Thoracic aorta (tissue), 2 donors: ENCODE data around the gene MTMR12. TPM values are rescaled to one million over a fixed set of nuclear protein-coding genes. Genes with fewer than 3 reads are reported as not detected.
"Not testable (repeated sequence)": the region's sequence is repeated elsewhere in the genome, so short reads cannot be mapped to it uniquely, and the experiment has no call there.

Source experiments
- ATAC-seq: fragments of 150-250 bp; one replicate; pipeline ENCODE4 v1.8.0; 2017; ENCODE audit warnings: low read depth; ENCODE audit not compliant: insufficient number of reproducible peaks, low FRiP score
- DNase-seq: peaks from one replicate; pipeline ENCODE4 v3.0.0-alpha.2; 2020; ENCODE audit warnings: low spot score
- H3K27ac ChIP-seq, 2 donors: fragments of 200-600 bp; sonication (generic); 1 replicate in 1 of 2; 2 replicates in 1 of 2; pipeline ENCODE4 v1.5.1; 2016; ENCODE audit warnings: mild to moderate bottlenecking in 2 of 2, moderate library complexity in 2 of 2
- H3K27me3 ChIP-seq: fragments of 200-600 bp; sonication (generic); replicated peaks from 2 replicates; pipeline ENCODE4 v1.6.0; 2016; ENCODE audit warnings: mild to moderate bottlenecking; ENCODE audit not compliant: insufficient read depth
- H3K36me3 ChIP-seq: fragments of 200-600 bp; sonication (generic); one replicate; pipeline ENCODE4 v1.5.1; 2016
- H3K4me1 ChIP-seq, 2 donors: fragments of 200-600 bp; sonication (generic); 1 replicate in 1 of 2; 2 replicates in 1 of 2; pipeline versions ENCODE4 v1.5.1 to v1.6.0; 2016; ENCODE audit warnings: low read depth in 2 of 2, mild to moderate bottlenecking in 1 of 2; ENCODE audit not compliant: control insufficient read depth in 1 of 2
- H3K4me3 ChIP-seq: fragments of 200-600 bp; sonication (generic); 2 replicates; pipeline ENCODE4 v1.5.1; 2016; ENCODE audit warnings: mild to moderate bottlenecking
- H3K9me3 ChIP-seq: fragments of 200-600 bp; sonication (generic); 2 replicates; pipeline ENCODE4 v1.5.1; 2016
- CTCF ChIP-seq: fragments of 200-600 bp; sonication (generic); IDR thresholded peaks from one replicate; pipeline ENCODE4 v1.5.1; 2019; ENCODE audit warnings: antibody characterized with exemption
- total RNA-seq, 2 donors: library from RNA; depleted of rRNA; stranded (reverse); fragments of >200 nt; gene quantifications; one replicate each; pipeline versions ENCODE4 v1.1.0 to v1.2.3, GENCODE V29; 2016

Gene MTMR12
- total RNA-seq, 2 donors from 2014 or later, result 23.6 to 45.0 TPM

- DNase-seq (no peak), ATAC-seq (no peak)
- no peaks in the 10 kb centered on the region for H3K27me3 ChIP-seq
- no peak overlapping the region for H3K4me3 ChIP-seq
- H3K36me3 ChIP-seq, result peaks cover 8% of the 10 kb centered on the region
- H3K27ac ChIP-seq, result no peak overlapping the region
- no peaks in the 10 kb centered on the region for H3K9me3 ChIP-seq
- TF ChIP-seq CTCF, result no peak
- H3K4me1 ChIP-seq, result peaks cover 0 to 9% of the 10 kb centered on the region in 2 donors
Measured at GRCh38 chr5:32298059-32298415, 14.7 kb downstream of the MTMR12 start.

GRCh38 chr5:32297181-32298058 is 15.3 kb downstream of the MTMR12 start:
- no peak overlapping the region for H3K27ac ChIP-seq
- H3K4me3 ChIP-seq, result no peak overlapping the region
- peaks cover 0 to 9% of the 10 kb centered on the region in 2 donors for H3K4me1 ChIP-seq
- peaks cover 8% of the 10 kb centered on the region for H3K36me3 ChIP-seq
- no peak for DNase-seq
- TF ChIP-seq CTCF, result no peak
- no peak for ATAC-seq
- H3K27me3 ChIP-seq, result no peaks in the 10 kb centered on the region
- H3K9me3 ChIP-seq, result no peaks in the 10 kb centered on the region

- not testable (repeated sequence) for H3K4me3 ChIP-seq, H3K9me3 ChIP-seq, H3K27ac ChIP-seq, ATAC-seq, H3K27me3 ChIP-seq, DNase-seq, H3K36me3 ChIP-seq, H3K4me1 ChIP-seq
Measured at GRCh38 chr5:32295966-32296772, 16.6 kb downstream of the MTMR12 start.

- Histone ChIP-seq H3K4me3 (no peak overlapping the region), H3K27me3 (no peaks in the 10 kb centered on the region), H3K36me3 (peaks cover 8% of the 10 kb centered on the region), H3K27ac (no peak overlapping the region), H3K4me1 (peaks cover 0 to 5% of the 10 kb centered on the region in 2 donors), H3K9me3 (no peaks in the 10 kb centered on the region)
- ATAC-seq (no peak), DNase-seq (no peak)
- TF ChIP-seq CTCF, result no peak
Measured at GRCh38 chr5:32291591-32291990, 21.1 kb downstream of the MTMR12 start.

- peaks cover 4% of the 10 kb centered on the region for H3K36me3 ChIP-seq
- no peak for DNase-seq
- no peaks in the 10 kb centered on the region for H3K4me1 ChIP-seq
- ATAC-seq, result no peak
- H3K27me3 ChIP-seq, result no peaks in the 10 kb centered on the region
- no peak for TF ChIP-seq CTCF
- no peak overlapping the region for H3K4me3 ChIP-seq
- no peak overlapping the region for H3K27ac ChIP-seq
- no peaks in the 10 kb centered on the region for H3K9me3 ChIP-seq
Measured at GRCh38 chr5:32290922-32291321, 21.8 kb downstream of the MTMR12 start.

- H3K4me1 ChIP-seq, H3K9me3 ChIP-seq, ATAC-seq, H3K36me3 ChIP-seq, H3K4me3 ChIP-seq, H3K27me3 ChIP-seq, DNase-seq, H3K27ac ChIP-seq: not testable (repeated sequence)
Measured at GRCh38 chr5:32290501-32290900, 22.2 kb downstream of the MTMR12 start.

- DNase-seq, result not testable (repeated sequence)
Measured at GRCh38 chr5:32289986-32290385, 22.8 kb downstream of the MTMR12 start.

GRCh38 chr5:32288135-32288534 is 24.6 kb downstream of the MTMR12 start:
- not testable (repeated sequence) for ATAC-seq, DNase-seq, H3K9me3 ChIP-seq, H3K27me3 ChIP-seq, H3K4me1 ChIP-seq, H3K27ac ChIP-seq, H3K36me3 ChIP-seq, H3K4me3 ChIP-seq

More at GRCh38 chr5:32289986-32290385, 22.8 kb downstream of the MTMR12 start:
- not testable (repeated sequence) for H3K27me3 ChIP-seq, H3K4me1 ChIP-seq, H3K27ac ChIP-seq, H3K9me3 ChIP-seq, H3K4me3 ChIP-seq, ATAC-seq, H3K36me3 ChIP-seq
